ENCODE measurements around the gene DHCR24. TPM values are rescaled to one million over a fixed set of nuclear protein-coding genes. Genes with fewer than 3 reads are reported as not detected.
"Not testable (repeated sequence)": the region's sequence is repeated elsewhere in the genome, so short reads cannot be mapped to it uniquely, and the experiment has no call there.

Gene DHCR24
- total RNA-seq, 4 donors from 2014 or later = 299 to 488 (median 404) TPM

- intact Hi-C loops (cut with DNase I; ENCODE audit: low total_unique reads) = loop anchor here (10.0 kb wide), 1 partner anchor 107 kb away; no protein-coding TSS in a partner anchor
- TF ChIP-seq CTCF (IDR thresholded peaks at IDR 0.05) (no peak), POLR2A (IDR thresholded peaks at IDR 0.05) (no peak)
- no peak for DNase-seq (ENCODE audit: low spot score in 2 of 2)
- 62 to 69% methylated on average over 4 of the region's 4 CpGs for WGBS, 2 donors
- no peak overlapping the region for H3K4me3 ChIP-seq (ENCODE audit: low read depth, poor library complexity, severe bottlenecking)
Observed at GRCh38 chr1:54922040-54922761, 35.2 kb upstream of the DHCR24 start.

- TF ChIP-seq POLR2A (IDR thresholded peaks at IDR 0.05) (no peak), CTCF (IDR thresholded peaks at IDR 0.05) (no peak)
- intact Hi-C loops (cut with DNase I; ENCODE audit: low total_unique reads) = loop anchor here (10.0 kb wide), 1 partner anchor 105 kb away; no protein-coding TSS in a partner anchor
- WGBS, 2 donors = 71 to 87% methylated on average over 6 of the region's 6 CpGs
- no peak for DNase-seq (ENCODE audit: low spot score in 2 of 2)
- no peak overlapping the region for H3K4me3 ChIP-seq (ENCODE audit: low read depth, poor library complexity, severe bottlenecking)
Observed at GRCh38 chr1:54919367-54920359, 32.7 kb upstream of the DHCR24 start.

GRCh38 chr1:54911076-54911475 lies 24.1 kb upstream of the DHCR24 start:
- intact Hi-C loops (cut with DNase I; ENCODE audit: low total_unique reads) = not testable (repeated sequence)

GRCh38 chr1:54906586-54906985 lies 19.6 kb upstream of the DHCR24 start:
- intact Hi-C loops (cut with DNase I; ENCODE audit: low total_unique reads) = no loop called here
- H3K4me3 ChIP-seq (ENCODE audit: low read depth, poor library complexity, severe bottlenecking) = no peak overlapping the region
- 80 to 84% methylated on average over 6 of the region's 6 CpGs for WGBS, 2 donors
- DNase-seq (ENCODE audit: low spot score in 2 of 2) = no peak
- TF ChIP-seq CTCF (IDR thresholded peaks at IDR 0.05) (no peak), POLR2A (IDR thresholded peaks at IDR 0.05) (no peak)

More at GRCh38 chr1:54911076-54911475, 24.1 kb upstream of the DHCR24 start:
- WGBS, 2 donors = 87 to 89% methylated on average over 14 of the region's 14 CpGs
- not testable (repeated sequence) for H3K4me3 ChIP-seq (ENCODE audit: low read depth, poor library complexity, severe bottlenecking); DNase-seq (ENCODE audit: low spot score in 2 of 2)

- TF ChIP-seq POLR2A (IDR thresholded peaks at IDR 0.05) (no peak), CTCF (IDR thresholded peaks at IDR 0.05) (no peak)
- no peak for DNase-seq (ENCODE audit: low spot score in 2 of 2)
- H3K4me3 ChIP-seq (ENCODE audit: low read depth, poor library complexity, severe bottlenecking) = no peak overlapping the region
- 22 to 62% methylated on average over 2 of the region's 2 CpGs for WGBS, 2 donors
- intact Hi-C loops (cut with DNase I; ENCODE audit: low total_unique reads) = no loop called here
Observed at GRCh38 chr1:54904476-54905048, 17.6 kb upstream of the DHCR24 start.

GRCh38 chr1:54894271-54894670 lies 7.3 kb upstream of the DHCR24 start:
- DNase-seq (ENCODE audit: low spot score in 2 of 2) = no peak
- TF ChIP-seq POLR2A (IDR thresholded peaks at IDR 0.05) (no peak), CTCF (IDR thresholded peaks at IDR 0.05) (no peak)
- intact Hi-C loops (cut with DNase I; ENCODE audit: low total_unique reads) = no loop called here
- 92 to 95% methylated on average over 1 of the region's 1 CpG for WGBS, 2 donors
- H3K4me3 ChIP-seq (ENCODE audit: low read depth, poor library complexity, severe bottlenecking) = no peak overlapping the region

All from lower leg skin (tissue), 4 donors.